OCI-LY7 (cell line): Measurements from ENCODE around the gene GOLGA8N. TPM values are rescaled to one million over a fixed set of nuclear protein-coding genes. Genes with fewer than 3 reads are reported as not detected.

Experiments
- BruUV-seq: library from RNA; stranded (reverse); fragments of 400-500 nt; replicated peaks from 2 replicates; lab custom pipeline; 2021; lab: Mats Ljungman, UMichigan
- CTCF ChIA-PET: fragments of 300-600 bp; sonication (Branson Sonifier 250); formaldehyde crosslinking; loops from one replicate; lab custom pipeline; 2022; ENCODE audit warnings: antibody characterized with exemption; ENCODE audit not compliant: unreplicated experiment; lab: Charles Lee
- POLR2A ChIA-PET: fragments of 300-600 bp; sonication (Branson Sonifier 250); formaldehyde crosslinking; loops from one replicate; lab custom pipeline; 2022; ENCODE audit warnings: antibody characterized with exemption; lab: Charles Lee
- DNase-seq: peaks from one replicate; pipeline ENCODE4 v3.0.0-alpha.2; 2015; ENCODE audit warnings: low spot score
- H2AFZ ChIP-seq: fragments of 200-600 bp; sonication (generic), shearing (Covaris generic); 2 replicates; pipeline ENCODE4 v1.6.1; 2014; ENCODE audit warnings: mild to moderate bottlenecking, antibody characterized with exemption, low read length, moderate library complexity
- H3K27ac ChIP-seq: fragments of 200-600 bp; sonication (generic); 2 replicates; pipeline ENCODE4 v1.5.1; 2014; ENCODE audit warnings: mixed run types, low read depth, mild to moderate bottlenecking, moderate library complexity, low read length, inconsistent platforms; ENCODE audit not compliant: poor library complexity, severe bottlenecking
- H3K36me3 ChIP-seq: fragments of 200-600 bp; sonication (generic); 2 replicates; pipeline ENCODE4 v1.6.1; 2014; ENCODE audit warnings: mild to moderate bottlenecking, antibody characterized with exemption, low read length, moderate library complexity, mixed read lengths; ENCODE audit not compliant: insufficient read depth
- H3K4me1 ChIP-seq: fragments of 200-600 bp; sonication (generic); 2 replicates; pipeline ENCODE4 v1.5.1; 2014; ENCODE audit warnings: mild to moderate bottlenecking, low read length; ENCODE audit not compliant: insufficient read depth, poor library complexity, severe bottlenecking
- H3K4me2 ChIP-seq: fragments of 200-600 bp; sonication (generic); 2 replicates; pipeline ENCODE4 v1.6.1; 2014; ENCODE audit warnings: mild to moderate bottlenecking, low read length
- H3K4me3 ChIP-seq: fragments of 200-600 bp; sonication (generic); 2 replicates; pipeline ENCODE4 v1.5.1; 2014; ENCODE audit warnings: mild to moderate bottlenecking, low read depth, low read length; ENCODE audit not compliant: poor library complexity, severe bottlenecking
- H3K79me2 ChIP-seq: fragments of 200-600 bp; sonication (generic); 2 replicates; pipeline ENCODE4 v1.6.1; 2016; ENCODE audit warnings: low read depth, mild to moderate bottlenecking, low read length, moderate library complexity, mixed read lengths; ENCODE audit not compliant: insufficient read depth
- H3K9me2 ChIP-seq: fragments of 200-600 bp; sonication (generic); 2 replicates; pipeline ENCODE4 v1.6.1; 2016; ENCODE audit warnings: mild to moderate bottlenecking, low read length, mixed read lengths; ENCODE audit not compliant: insufficient read depth
- H3K9me3 ChIP-seq: fragments of 200-600 bp; sonication (generic); 2 replicates; pipeline ENCODE4 v1.6.1; 2014; ENCODE audit warnings: mild to moderate bottlenecking, mixed run types, low read length, mixed read lengths
- H4K20me1 ChIP-seq: fragments of 200-600 bp; sonication (generic); 2 replicates; pipeline ENCODE4 v1.6.1; 2014; ENCODE audit warnings: mild to moderate bottlenecking, antibody characterized with exemption, low read length, moderate library complexity, mixed read lengths; ENCODE audit not compliant: insufficient read depth
- CTCF ChIP-seq: fragments of 200-600 bp; sonication (generic); conservative IDR thresholded peaks from 2 replicates; pipeline ENCODE4 v1.5.1; 2014; ENCODE audit warnings: mild to moderate bottlenecking, antibody characterized with exemption, low read length, moderate library complexity, mixed read lengths
- EZH2phosphoT487 ChIP-seq: fragments of 200-600 bp; sonication (generic); IDR thresholded peaks from 2 replicates; pipeline ENCODE4 v1.6.1; 2018; ENCODE audit warnings: low read depth, borderline replicate concordance, mild to moderate bottlenecking, mixed run types, antibody characterized with exemption, low read length, moderate library complexity, mixed read lengths
- intact Hi-C: fragments of 100-400 bp; cut with micrococcal nuclease; formaldehyde crosslinking; loops from one replicate; pipeline ENCODE4 v1.10.0; 2022; ENCODE audit not compliant: unreplicated experiment
- total RNA-seq, 2 experiments: library from RNA; depleted of rRNA in 1 of 2; stranded (reverse); fragments of >200 nt in 1 of 2; shearing (Covaris generic) in 1 of 2; gene quantifications; 2 replicates each; pipeline ENCODE4 v1.2.3, GENCODE V29; 2014 to 2022

GOLGA8N gene
- total RNA-seq, 2 experiments from 2014 or later, result 2.0 to 2.8 TPM

GRCh38 chr15:32637704-32638103, 44.4 kb downstream of the GOLGA8N start:
- no peak for DNase-seq
- Histone ChIP-seq H3K36me3 (peaks cover 94% of the 10 kb centered on the region), H3K4me2 (no peak overlapping the region), H3K9me2 (no peaks in the 10 kb centered on the region), H3K27ac (no peak overlapping the region), H4K20me1 (0 out of 2 replicates have a peak, but pooled peaks cover 9% of the 10 kb centered on the region), H3K9me3 (no peaks in the 10 kb centered on the region), H3K4me1 (peaks cover 31% of the 10 kb centered on the region), H3K79me2 (peaks cover 39% of the 10 kb centered on the region; the same call in 1 of the 2 replicates), H2AFZ (no peak overlapping the region), H3K4me3 (no peak overlapping the region)
- ChIA-PET POLR2A (no interaction called here), CTCF (no interaction called here)
- intact Hi-C loops, result no loop called here
- no TSS peak for BruUV-seq
- TF ChIP-seq EZH2phosphoT487, result no peak
- no peak for TF ChIP-seq CTCF

GRCh38 chr15:32641517-32642059, 48.3 kb downstream of the GOLGA8N start, which contains the start of gene SCG5:
Gene SCG5, plus strand, starts transcription at chr15:32641710. Its CDS starts 1,883 bp downstream, at chr15:32643593.
- no TSS peak for BruUV-seq
- Histone ChIP-seq H3K9me2 (no peaks in the 10 kb centered on the region), H4K20me1 (0 out of 2 replicates have a peak, but pooled peaks cover 9% of the 10 kb centered on the region), H3K27ac (no peak within 1 kb of the TSS), H3K79me2 (peaks cover 23% of the 10 kb centered on the region; the same call in 1 of the 2 replicates), H3K9me3 (no peaks in the 10 kb centered on the region), H3K4me3 (no peak within 1 kb of the TSS), H2AFZ (no peak within 1 kb of the TSS), H3K4me1 (peaks cover 9% of the 10 kb centered on the region), H3K4me2 (no peak within 1 kb of the TSS), H3K36me3 (peaks cover 80% of the 10 kb centered on the region)
- POLR2A ChIA-PET, result interaction anchor here (0.7 kb wide), 2 partner anchors 19 to 647 kb away, joined by 3 to 5 read pairs; no protein-coding TSS in a partner anchor
- TF ChIP-seq CTCF (no peak), EZH2phosphoT487 (no peak)
- intact Hi-C loops, result no loop called here
- DNase-seq, result no peak
- CTCF ChIA-PET, result no interaction called here

- Histone ChIP-seq H3K4me2 (no peak overlapping the region), H3K79me2 (peaks cover 10% of the 10 kb centered on the region; the same call in 1 of the 2 replicates), H3K27ac (no peak overlapping the region), H3K9me2 (no peaks in the 10 kb centered on the region), H3K9me3 (no peaks in the 10 kb centered on the region), H4K20me1 (0 out of 2 replicates have a peak, but pooled peaks cover 3% of the 10 kb centered on the region), H3K4me1 (no peaks in the 10 kb centered on the region), H3K4me3 (no peak overlapping the region), H3K36me3 (peaks cover 78% of the 10 kb centered on the region), H2AFZ (no peak overlapping the region)
- intact Hi-C loops, result no loop called here
- no peak for TF ChIP-seq EZH2phosphoT487
- TF ChIP-seq CTCF, result no peak
- no TSS peak for BruUV-seq
- no peak for DNase-seq
- POLR2A ChIA-PET, result no interaction called here
- CTCF ChIA-PET, result no interaction called here
Measured at GRCh38 chr15:32642667-32643435, 49.6 kb downstream of the GOLGA8N start.
